Adrenal gland (tissue), 5 donors: ENCODE results near the gene CCL24.

Experiments used
- POLR2A ChIP-seq, 2 donors: fragments of 450-650 bp; IDR thresholded peaks; one replicate each; pipeline ENCODE4 v1.6.1; 2017; ENCODE audit warnings: antibody characterized with exemption in 2 of 2, mild to moderate bottlenecking in 2 of 2, moderate library complexity in 1 of 2
- TF ChIP-seq, protein P1 (sequence below), 6 experiments: fragments of 450-650 bp in 4 of 6; fragments of 200-600 bp in 2 of 6; sonication (generic) in 1 of 6; IDR thresholded peaks; 1 replicate in 5 of 6; 2 replicates in 1 of 6; pipeline versions ENCODE4 v1.5.1 to v1.8.0; 2016 to 2021; ENCODE audit warnings: antibody characterized with exemption in 6 of 6, mild to moderate bottlenecking in 2 of 6, moderate library complexity in 1 of 6
- donor health status: DM: no; HTN: no; CAD: no.

DNA sequence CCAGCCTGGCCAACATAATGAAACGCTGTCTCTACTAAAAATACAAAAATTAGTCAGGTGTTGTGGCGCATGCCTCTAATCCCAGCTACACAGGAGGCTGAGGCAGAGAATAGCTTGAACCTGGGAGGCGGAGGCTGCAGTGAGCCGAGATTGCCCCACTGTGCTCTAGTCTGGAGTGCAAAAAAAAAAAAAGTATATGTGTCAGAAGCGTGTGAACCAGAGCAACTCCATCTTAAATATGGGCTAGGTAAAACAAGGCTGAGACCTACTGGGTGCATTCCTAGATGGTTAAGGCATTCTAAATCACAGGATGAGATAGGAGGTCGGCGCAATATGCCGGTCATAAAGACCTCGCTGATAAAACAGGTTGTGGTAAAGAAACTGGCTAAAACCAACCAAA, 6.2 kb downstream of the CCL24 start:
- no peak for TF ChIP-seq POLR2A (IDR thresholded peaks at IDR 0.05)
- TF ChIP-seq, protein P1, sequence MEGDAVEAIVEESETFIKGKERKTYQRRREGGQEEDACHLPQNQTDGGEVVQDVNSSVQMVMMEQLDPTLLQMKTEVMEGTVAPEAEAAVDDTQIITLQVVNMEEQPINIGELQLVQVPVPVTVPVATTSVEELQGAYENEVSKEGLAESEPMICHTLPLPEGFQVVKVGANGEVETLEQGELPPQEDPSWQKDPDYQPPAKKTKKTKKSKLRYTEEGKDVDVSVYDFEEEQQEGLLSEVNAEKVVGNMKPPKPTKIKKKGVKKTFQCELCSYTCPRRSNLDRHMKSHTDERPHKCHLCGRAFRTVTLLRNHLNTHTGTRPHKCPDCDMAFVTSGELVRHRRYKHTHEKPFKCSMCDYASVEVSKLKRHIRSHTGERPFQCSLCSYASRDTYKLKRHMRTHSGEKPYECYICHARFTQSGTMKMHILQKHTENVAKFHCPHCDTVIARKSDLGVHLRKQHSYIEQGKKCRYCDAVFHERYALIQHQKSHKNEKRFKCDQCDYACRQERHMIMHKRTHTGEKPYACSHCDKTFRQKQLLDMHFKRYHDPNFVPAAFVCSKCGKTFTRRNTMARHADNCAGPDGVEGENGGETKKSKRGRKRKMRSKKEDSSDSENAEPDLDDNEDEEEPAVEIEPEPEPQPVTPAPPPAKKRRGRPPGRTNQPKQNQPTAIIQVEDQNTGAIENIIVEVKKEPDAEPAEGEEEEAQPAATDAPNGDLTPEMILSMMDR (IDR thresholded peaks at IDR 0.05) = no peak
